ENCODE results near the gene HYI.

GRCh38 chr1:43484367-43484766, 30.6 kb upstream of the HYI start:
- TF ChIP-seq CTCF (IDR thresholded peaks at IDR 0.05 in 8 of 11, conservative IDR thresholded peaks at IDR 0.05 in 3 of 11): no peak
- no peak for TF ChIP-seq POLR2AphosphoS5 (IDR thresholded peaks at IDR 0.05)
- TF ChIP-seq POLR2A (IDR thresholded peaks at IDR 0.05): no peak

Measured in spleen (tissue), 7 donors.